Caco-2 (cell line): ENCODE data around the gene C22orf31. TPM values are rescaled to one million over a fixed set of nuclear protein-coding genes. Genes with fewer than 3 reads are reported as not detected.

ENCODE experiments used
- BruUV-seq: library from RNA; stranded (reverse); fragments of 400-500 nt; replicated peaks from 2 replicates; lab custom pipeline; 2021; lab: Mats Ljungman, UMichigan
- CTCF ChIA-PET: fragments of 300-600 bp; sonication (Branson Sonifier 250); formaldehyde crosslinking; loops from one replicate; lab custom pipeline; 2022; ENCODE audit warnings: antibody characterized with exemption; lab: Charles Lee
- POLR2A ChIA-PET: fragments of 300-600 bp; sonication (Branson Sonifier 250); formaldehyde crosslinking; loops from one replicate; lab custom pipeline; 2022; ENCODE audit warnings: antibody characterized with exemption; lab: Charles Lee
- DNase-seq, 2 experiments: peaks; one replicate each; pipeline versions ENCODE4 v3.0.0 to v3.0.0-alpha.2; 2020 to 2022
- H3K27me3 ChIP-seq: replicated peaks from 2 replicates; pipeline ENCODE4 v1.6.0; 2011; ENCODE audit warnings: low read length; ENCODE audit not compliant: control insufficient read depth, insufficient read depth
- H3K36me3 ChIP-seq: 2 replicates; pipeline ENCODE4 v1.5.1; 2011; ENCODE audit warnings: low read length; ENCODE audit not compliant: control insufficient read depth, insufficient read depth
- H3K4me1 ChIP-seq: fragments of 250-450 bp; sonication (Bioruptor Pico); 2 replicates; pipeline ENCODE4 v1.5.1; 2020; ENCODE audit warnings: mild to moderate bottlenecking
- H3K4me3 ChIP-seq: 2 replicates; pipeline ENCODE4 v1.5.1; 2011; ENCODE audit warnings: low read depth, mild to moderate bottlenecking, control low read depth, low read length
- H3K9me3 ChIP-seq: fragments of 250-450 bp; sonication (Bioruptor Pico); 2 replicates; pipeline ENCODE4 v1.5.1; 2020; ENCODE audit warnings: mild to moderate bottlenecking, moderate library complexity
- H3K27ac Mint-ChIP-seq: one replicate; pipeline ENCODE4 v1.8.0; 2022; ENCODE audit warnings: mixed read lengths; ENCODE audit not compliant: unreplicated experiment
- H3K27me3 Mint-ChIP-seq: one replicate; pipeline ENCODE4 v1.8.0; 2022; ENCODE audit warnings: mixed read lengths; ENCODE audit not compliant: insufficient read depth, unreplicated experiment
- H3K36me3 Mint-ChIP-seq: one replicate; pipeline ENCODE4 v1.8.0; 2022; ENCODE audit warnings: mild to moderate bottlenecking, mixed read lengths; ENCODE audit not compliant: insufficient read depth, unreplicated experiment
- H3K4me1 Mint-ChIP-seq: one replicate; pipeline ENCODE4 v1.8.0; 2022; ENCODE audit warnings: low read depth, mixed read lengths; ENCODE audit not compliant: unreplicated experiment
- H3K4me3 Mint-ChIP-seq: one replicate; pipeline ENCODE4 v1.8.0; 2022; ENCODE audit warnings: mild to moderate bottlenecking, moderate library complexity, mixed read lengths; ENCODE audit not compliant: unreplicated experiment
- H3K9me3 Mint-ChIP-seq: one replicate; pipeline ENCODE4 v1.8.0; 2022; ENCODE audit warnings: mixed read lengths; ENCODE audit not compliant: unreplicated experiment
- CTCF ChIP-seq, 2 experiments: fragments of 200-600 bp in 1 of 2; IDR thresholded peaks; 1 replicate in 1 of 2; 2 replicates in 1 of 2; pipeline versions ENCODE4 v1.5.1 to v1.8.0; 2011 to 2022; ENCODE audit warnings: antibody characterized with exemption in 1 of 2, control low read depth in 1 of 2, inconsistent platforms in 1 of 2, low read depth in 1 of 2, low read length in 1 of 2, mild to moderate bottlenecking in 1 of 2, moderate library complexity in 1 of 2; ENCODE audit not compliant: insufficient read depth in 1 of 2, severe bottlenecking in 1 of 2, unreplicated experiment in 1 of 2
- intact Hi-C: fragments of 100-400 bp; cut with micrococcal nuclease; formaldehyde crosslinking; loops from one replicate; pipeline ENCODE4 v1.10.0; 2022; ENCODE audit not compliant: unreplicated experiment
- total RNA-seq: library from RNA; stranded (reverse); gene quantifications from 2 replicates; pipeline ENCODE4 v1.2.3, GENCODE V29; 2022

Gene C22orf31
- total RNA-seq, 1 experiment from 2014 or later = not detected

DNA sequence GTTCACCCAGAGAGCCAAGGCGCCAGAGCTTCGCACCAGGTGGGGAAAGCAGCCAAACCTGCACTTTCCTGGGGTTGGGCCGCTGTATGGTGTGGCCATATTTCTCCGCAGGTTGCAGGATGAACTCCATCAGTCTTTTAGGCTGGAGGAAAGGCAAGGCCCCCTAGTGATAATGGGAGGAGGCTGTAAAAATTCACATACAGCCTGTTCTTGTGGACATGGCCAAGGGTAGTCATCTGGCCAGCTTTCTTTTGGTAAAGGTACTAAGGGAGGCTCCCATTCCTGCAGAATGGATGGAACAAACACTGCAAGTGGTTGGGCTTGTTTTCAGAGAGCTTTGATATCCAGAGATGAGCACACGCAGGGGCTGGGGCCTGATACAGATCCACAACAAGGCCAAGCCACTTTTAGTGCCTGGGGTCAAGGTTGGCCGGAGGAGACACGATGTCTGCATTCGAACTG, 29.6 kb downstream of the C22orf31 start:
- POLR2A ChIA-PET = no interaction called here
- Histone ChIP-seq H3K36me3 (peaks cover 5% of the 10 kb centered on the region; the same call in 1 of the 2 replicates), H3K27me3 (no peaks in the 10 kb centered on the region; the same call in 1 of the 2 replicates), H3K9me3 (no peaks in the 10 kb centered on the region), H3K4me3 (no peak overlapping the region), H3K4me1 (peaks cover 31% of the 10 kb centered on the region)
- no peak for DNase-seq
- H3K27me3 Mint-ChIP-seq = no peaks in the 10 kb centered on the region
- H3K4me1 Mint-ChIP-seq = peaks cover 22% of the 10 kb centered on the region
- no peak overlapping the region for H3K4me3 Mint-ChIP-seq
- no TSS peak for BruUV-seq
- H3K27ac Mint-ChIP-seq = no peak overlapping the region
- no peak for TF ChIP-seq CTCF (IDR thresholded peaks at IDR 0.05; ENCODE audit: insufficient read depth in 1 of 2, low read depth in 1 of 2, low read length in 1 of 2, severe bottlenecking in 1 of 2, unreplicated experiment in 1 of 2)
- no peaks in the 10 kb centered on the region for H3K9me3 Mint-ChIP-seq
- H3K36me3 Mint-ChIP-seq = peaks cover 70% of the 10 kb centered on the region
- intact Hi-C loops = no loop called here
- CTCF ChIA-PET = no interaction called here

GRCh38 chr22:29031227-29032011, 30.2 kb downstream of the C22orf31 start:
- Mint-ChIP-seq H3K36me3 (peaks cover 70% of the 10 kb centered on the region), H3K27me3 (no peaks in the 10 kb centered on the region), H3K27ac (peak overlapping the region; percentile 32), H3K9me3 (no peaks in the 10 kb centered on the region), H3K4me3 (no peak overlapping the region), H3K4me1 (peaks cover 22% of the 10 kb centered on the region)
- POLR2A ChIA-PET = no interaction called here
- Histone ChIP-seq H3K9me3 (no peaks in the 10 kb centered on the region), H3K36me3 (peaks cover 5% of the 10 kb centered on the region; the same call in 1 of the 2 replicates), H3K4me3 (no peak overlapping the region), H3K4me1 (peaks cover 28% of the 10 kb centered on the region), H3K27me3 (no peaks in the 10 kb centered on the region; the same call in 1 of the 2 replicates)
- no TSS peak for BruUV-seq
- intact Hi-C loops = no loop called here
- DNase-seq = no peak
- TF ChIP-seq CTCF (IDR thresholded peaks at IDR 0.05; ENCODE audit: insufficient read depth in 1 of 2, low read depth in 1 of 2, low read length in 1 of 2, severe bottlenecking in 1 of 2, unreplicated experiment in 1 of 2) = no peak
- CTCF ChIA-PET = no interaction called here

DNA sequence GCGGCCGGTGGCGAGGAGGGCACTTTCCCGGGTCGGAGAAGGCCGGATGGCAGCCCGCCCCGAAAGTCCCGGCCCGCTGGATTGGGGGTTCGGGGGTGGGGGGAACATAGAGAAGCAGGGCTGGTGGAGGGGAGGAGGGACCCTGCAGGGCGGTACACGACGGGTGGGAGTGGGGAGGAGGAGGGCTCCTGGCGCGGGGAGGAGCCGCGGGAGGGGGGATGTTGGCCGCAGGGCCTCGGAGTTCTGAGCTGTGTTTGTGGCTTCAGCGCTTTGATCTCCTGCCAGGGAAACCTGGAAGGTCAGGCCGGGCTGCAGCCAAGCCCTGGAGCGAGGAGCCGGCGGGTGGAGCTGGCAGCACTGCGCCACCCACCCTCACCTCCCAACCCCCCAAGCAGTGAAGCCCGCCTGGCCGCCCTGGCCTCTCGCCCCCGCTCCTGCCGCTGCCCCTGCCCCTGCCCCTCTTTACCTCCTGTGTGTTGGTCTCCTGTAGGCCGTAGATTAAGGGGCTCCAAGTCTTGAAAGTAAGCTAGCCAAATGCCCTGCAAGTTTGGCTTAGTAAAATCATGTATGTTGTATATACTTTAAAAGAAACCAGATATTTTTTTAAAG, 30.9 kb downstream of the C22orf31 start:
- peak overlapping the region; percentile 32 for H3K27ac Mint-ChIP-seq
- peaks cover 22% of the 10 kb centered on the region for H3K4me1 Mint-ChIP-seq
- Histone ChIP-seq H3K27me3 (no peaks in the 10 kb centered on the region; the same call in 1 of the 2 replicates), H3K4me3 (no peak overlapping the region), H3K36me3 (peaks cover 5% of the 10 kb centered on the region; the same call in 1 of the 2 replicates), H3K4me1 (peaks cover 28% of the 10 kb centered on the region), H3K9me3 (no peaks in the 10 kb centered on the region)
- ChIA-PET CTCF (no interaction called here), POLR2A (interaction anchor here (0.5 kb wide), 1 partner anchor 79 kb away, joined by 3 read pairs; no protein-coding TSS in a partner anchor)
- no peaks in the 10 kb centered on the region for H3K9me3 Mint-ChIP-seq
- intact Hi-C loops = no loop called here
- peaks cover 70% of the 10 kb centered on the region for H3K36me3 Mint-ChIP-seq
- no peaks in the 10 kb centered on the region for H3K27me3 Mint-ChIP-seq
- DNase-seq = no peak
- BruUV-seq = no TSS peak
- no peak overlapping the region for H3K4me3 Mint-ChIP-seq
- TF ChIP-seq CTCF (IDR thresholded peaks at IDR 0.05; ENCODE audit: insufficient read depth in 1 of 2, low read depth in 1 of 2, low read length in 1 of 2, severe bottlenecking in 1 of 2, unreplicated experiment in 1 of 2) = no peak
